ENCODE results near the gene TCHHL1.
"Not testable (repeated sequence)": the region's sequence is repeated elsewhere in the genome, so short reads cannot be mapped to it uniquely, and the experiment has no call there.

TCHHL1 gene

DNA sequence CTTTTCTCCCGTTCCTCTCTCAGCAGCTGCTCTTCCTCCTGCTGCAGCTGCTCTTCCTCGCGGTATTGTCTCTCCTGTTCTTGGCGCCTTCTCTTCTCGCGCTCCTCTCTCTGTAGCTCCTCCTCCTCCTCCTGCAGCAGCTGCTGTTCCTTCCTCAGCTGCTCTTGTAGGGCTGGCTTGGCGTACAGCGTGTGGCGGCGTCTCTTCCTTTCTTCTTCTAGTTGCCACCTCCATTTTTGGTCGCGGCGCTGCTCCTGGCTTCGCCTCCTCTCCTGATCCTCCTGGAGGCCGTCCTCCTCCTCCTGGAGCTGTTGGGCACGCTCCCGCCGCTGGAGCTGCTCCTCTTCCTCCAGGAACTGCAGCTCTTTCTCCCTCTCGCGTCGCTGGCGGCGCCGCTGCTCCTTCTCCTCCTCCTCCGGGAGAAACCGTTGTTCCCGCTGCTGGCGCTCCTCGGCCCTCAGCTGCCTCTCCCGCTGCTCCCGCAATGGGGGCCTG is 21.5 kb upstream of the TCHHL1 start:
- H3K9ac ChIP-seq (ENCODE audit: low read depth, low read length): no peak overlapping the region
- H3K4me2 ChIP-seq (ENCODE audit: low read length): peak overlapping the region; percentile 92
- H3K36me3 ChIP-seq (ENCODE audit: insufficient read depth, low read length): no peaks in the 10 kb centered on the region
- H3K4me3 ChIP-seq (ENCODE audit: low read length): peak overlapping the region; percentile 69
- H3K4me1 ChIP-seq (ENCODE audit: control insufficient read depth, insufficient read depth, low read length): peaks cover 49% of the 10 kb centered on the region
- H3K9me3 ChIP-seq (replicated peaks; ENCODE audit: low read length): peaks cover 9% of the 10 kb centered on the region
- H3K27me3 ChIP-seq (ENCODE audit: control insufficient read depth, insufficient read depth, low read length): peaks cover 82% of the 10 kb centered on the region

DNA sequence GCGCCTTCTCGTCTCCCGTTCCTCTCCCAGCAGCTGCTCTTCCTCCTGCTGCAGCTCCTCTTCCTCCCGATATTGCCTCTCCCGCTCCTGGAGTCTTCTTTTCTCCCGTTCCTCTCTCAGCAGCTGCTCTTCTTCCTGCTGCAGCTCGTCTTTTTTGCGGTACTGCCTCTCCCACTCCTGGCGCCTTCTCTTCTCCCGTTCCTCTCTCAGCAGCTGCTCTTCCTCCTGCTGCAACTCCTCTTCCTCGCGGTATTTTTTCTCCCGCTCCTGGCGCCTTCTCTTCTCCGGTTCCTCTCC is 21.1 kb upstream of the TCHHL1 start:
- Histone ChIP-seq H3K9me3 (replicated peaks; ENCODE audit: low read length) (peaks cover 9% of the 10 kb centered on the region), H3K36me3 (ENCODE audit: insufficient read depth, low read length) (no peaks in the 10 kb centered on the region), H3K4me1 (ENCODE audit: control insufficient read depth, insufficient read depth, low read length) (peaks cover 49% of the 10 kb centered on the region), H3K9ac (ENCODE audit: low read depth, low read length) (no peak overlapping the region), H3K27me3 (ENCODE audit: control insufficient read depth, insufficient read depth, low read length) (peaks cover 80% of the 10 kb centered on the region), H3K4me2 (ENCODE audit: low read length) (peak overlapping the region; percentile 92), H3K4me3 (ENCODE audit: low read length) (peak overlapping the region; percentile 69)

DNA sequence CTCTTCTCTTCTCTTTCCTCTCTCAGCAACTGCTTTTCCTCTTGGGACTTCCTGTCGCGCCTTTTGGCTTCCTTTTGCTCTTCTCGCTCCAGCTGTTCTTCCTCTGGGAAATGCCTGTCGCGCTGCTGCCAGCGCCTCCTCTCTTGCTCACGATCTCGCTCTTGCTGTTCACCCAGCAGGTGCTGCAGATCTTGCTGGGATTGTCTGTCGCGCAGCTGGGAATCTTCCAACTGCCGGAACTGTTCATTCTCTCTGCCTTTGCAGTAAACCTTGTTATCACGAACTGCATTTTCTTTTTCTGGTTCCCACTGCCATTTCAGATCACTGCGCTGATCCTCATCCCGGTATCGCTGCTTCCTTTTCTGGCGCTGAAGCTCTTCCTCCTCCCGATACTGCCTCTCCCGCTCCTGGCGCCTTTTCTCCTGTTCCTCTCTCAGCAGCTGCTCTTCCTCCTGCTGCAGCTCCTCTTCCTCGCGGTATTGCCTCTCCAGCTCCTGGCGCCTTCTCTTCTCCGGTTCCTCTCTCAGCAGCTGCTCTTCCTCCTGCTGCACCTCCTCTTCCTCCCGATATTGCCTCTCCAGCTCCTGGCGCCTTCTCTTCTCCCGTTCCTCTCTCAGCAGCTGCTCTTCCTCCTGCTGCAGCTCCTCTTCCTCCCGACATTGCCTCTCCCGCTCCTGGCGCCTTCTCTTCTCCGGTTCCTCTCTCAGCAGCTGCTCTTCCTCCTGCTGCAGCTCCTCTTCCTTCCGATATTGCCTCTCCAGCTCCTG is 20.6 kb upstream of the TCHHL1 start:
- peak overlapping the region; percentile 92 for H3K4me2 ChIP-seq (ENCODE audit: low read length)
- H3K9ac ChIP-seq (ENCODE audit: low read depth, low read length): no peak overlapping the region
- no peaks in the 10 kb centered on the region for H3K36me3 ChIP-seq (ENCODE audit: insufficient read depth, low read length)
- H3K9me3 ChIP-seq (replicated peaks; ENCODE audit: low read length): peaks cover 9% of the 10 kb centered on the region
- H3K27me3 ChIP-seq (ENCODE audit: control insufficient read depth, insufficient read depth, low read length): peaks cover 74% of the 10 kb centered on the region
- H3K4me1 ChIP-seq (ENCODE audit: control insufficient read depth, insufficient read depth, low read length): peaks cover 49% of the 10 kb centered on the region
- H3K4me3 ChIP-seq (ENCODE audit: low read length): peak overlapping the region; percentile 69

DNA sequence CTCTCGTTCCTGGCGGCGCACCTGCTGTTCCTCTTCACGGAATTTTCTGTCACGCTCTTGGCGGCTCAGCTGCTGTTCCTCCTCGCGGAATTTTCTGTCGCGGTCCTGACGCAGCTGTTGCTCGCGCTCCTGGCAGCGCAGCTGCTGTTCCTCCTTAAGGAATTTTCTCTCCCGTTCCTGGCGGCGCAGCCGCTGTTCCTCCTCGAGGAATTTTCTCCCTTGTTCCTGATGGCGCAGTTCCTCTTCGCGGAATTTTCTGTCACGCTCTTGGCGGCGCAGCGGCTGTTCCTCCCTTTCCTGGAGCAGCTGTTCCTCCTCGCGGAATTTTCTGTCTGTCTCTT is 20.0 kb upstream of the TCHHL1 start:
- no peaks in the 10 kb centered on the region for H3K36me3 ChIP-seq (ENCODE audit: insufficient read depth, low read length)
- H3K4me2 ChIP-seq (ENCODE audit: low read length): peak overlapping the region; percentile 92
- H3K4me3 ChIP-seq (ENCODE audit: low read length): peak overlapping the region; percentile 69
- H3K4me1 ChIP-seq (ENCODE audit: control insufficient read depth, insufficient read depth, low read length): peaks cover 49% of the 10 kb centered on the region
- H3K27me3 ChIP-seq (ENCODE audit: control insufficient read depth, insufficient read depth, low read length): peaks cover 73% of the 10 kb centered on the region
- H3K9ac ChIP-seq (ENCODE audit: low read depth, low read length): no peak overlapping the region
- peaks cover 9% of the 10 kb centered on the region for H3K9me3 ChIP-seq (replicated peaks; ENCODE audit: low read length)

DNA sequence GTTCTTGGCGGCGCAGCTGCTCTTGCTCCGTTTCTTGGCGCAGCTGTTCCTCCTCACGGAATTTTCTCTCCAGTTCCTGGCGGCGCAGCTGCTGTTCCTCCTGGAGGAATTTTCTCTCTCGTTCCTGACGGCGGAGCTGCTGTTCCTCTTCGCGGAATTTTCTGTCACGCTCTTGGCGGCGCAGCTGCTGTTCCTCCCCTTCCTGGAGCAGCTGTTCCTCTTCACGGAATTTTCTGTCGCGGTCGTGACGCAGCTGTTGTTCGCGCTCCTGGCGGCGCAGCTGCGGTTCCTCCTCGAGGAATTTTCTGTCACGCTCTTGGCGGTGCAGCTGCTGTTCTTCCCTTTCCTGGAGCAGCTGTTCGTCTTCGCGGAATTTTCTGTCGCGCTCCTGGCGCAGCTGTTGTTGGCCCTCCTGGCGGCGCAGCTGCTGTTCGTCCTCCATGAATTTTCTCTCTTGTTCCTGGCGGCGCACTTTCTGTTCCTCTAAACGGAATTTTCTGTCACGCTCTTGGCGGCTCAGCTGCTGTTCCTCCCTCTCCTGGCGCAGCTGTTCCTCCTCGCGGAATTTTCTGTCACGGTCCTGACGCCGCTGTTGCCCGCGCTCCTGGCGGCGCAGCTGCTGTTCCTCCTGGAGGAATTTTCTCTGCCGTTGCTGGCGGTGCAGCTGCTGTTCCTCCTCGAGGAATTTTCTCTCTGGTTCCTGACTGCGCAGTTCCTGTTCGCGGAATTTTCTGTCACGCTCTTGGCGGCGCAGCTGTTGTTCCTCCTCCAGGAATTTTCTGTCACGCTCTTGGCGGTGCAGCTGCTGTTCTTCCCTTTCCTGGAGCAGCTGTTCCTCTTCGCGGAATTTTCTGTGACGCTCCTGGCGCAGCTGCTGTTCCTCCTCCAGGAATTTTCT is 19.4 kb upstream of the TCHHL1 start:
- Histone ChIP-seq H3K9me3 (replicated peaks; ENCODE audit: low read length) (peaks cover 9% of the 10 kb centered on the region), H3K4me1 (ENCODE audit: control insufficient read depth, insufficient read depth, low read length) (peaks cover 49% of the 10 kb centered on the region), H3K4me3 (ENCODE audit: low read length) (peak overlapping the region; percentile 58), H3K4me2 (ENCODE audit: low read length) (peak overlapping the region; percentile 92), H3K9ac (ENCODE audit: low read depth, low read length) (no peak overlapping the region), H3K27me3 (ENCODE audit: control insufficient read depth, insufficient read depth, low read length) (peaks cover 67% of the 10 kb centered on the region), H3K36me3 (ENCODE audit: insufficient read depth, low read length) (no peaks in the 10 kb centered on the region)

DNA sequence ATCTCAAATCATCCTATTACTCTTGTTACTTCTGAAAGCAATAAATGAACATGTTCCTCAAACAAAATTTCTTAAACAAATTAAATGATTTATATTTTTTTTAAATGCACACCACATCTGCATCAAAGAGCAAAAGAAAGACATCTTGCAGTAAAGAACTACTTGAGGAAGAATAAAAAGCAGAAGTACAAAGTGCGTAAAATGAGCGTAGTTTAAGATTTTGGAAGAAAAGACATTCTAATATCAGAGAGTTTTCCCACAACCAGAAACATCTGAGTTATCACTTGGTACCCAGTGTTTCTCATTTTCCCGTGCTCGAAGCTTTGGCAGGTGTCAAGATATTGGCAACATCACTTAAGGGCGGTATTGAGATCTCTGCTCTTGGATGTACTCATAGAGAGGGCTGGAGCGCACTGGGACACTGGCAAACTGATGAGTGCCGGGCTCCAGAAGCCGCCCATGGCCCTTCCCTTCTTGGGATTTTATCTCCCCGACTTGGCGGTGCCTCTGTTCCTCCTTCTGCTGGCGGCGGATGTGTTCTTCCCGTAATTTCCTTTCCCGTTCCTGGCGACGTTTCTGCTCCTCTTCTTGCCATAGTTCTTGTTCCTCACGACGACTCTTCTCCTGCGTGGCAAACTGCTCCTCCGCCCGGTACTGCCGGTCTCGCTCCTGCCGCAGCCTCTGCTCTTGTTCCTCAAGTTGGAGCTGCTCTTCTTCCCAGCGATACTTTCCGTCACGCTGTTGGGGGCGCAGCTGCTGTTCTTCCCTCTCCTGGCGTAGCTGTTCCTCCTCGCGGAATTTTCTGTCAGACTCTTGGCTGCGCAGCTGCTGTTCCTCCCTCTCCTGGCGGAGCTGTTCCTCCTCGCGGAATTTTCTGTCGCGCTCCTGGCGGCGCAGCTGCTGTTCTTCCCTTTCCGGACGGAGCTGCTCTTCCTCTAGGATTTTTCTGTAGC is 18.4 kb upstream of the TCHHL1 start:
- Histone ChIP-seq H3K9ac (ENCODE audit: low read depth, low read length) (no peak overlapping the region), H3K4me1 (ENCODE audit: control insufficient read depth, insufficient read depth, low read length) (peaks cover 45% of the 10 kb centered on the region)

DNA sequence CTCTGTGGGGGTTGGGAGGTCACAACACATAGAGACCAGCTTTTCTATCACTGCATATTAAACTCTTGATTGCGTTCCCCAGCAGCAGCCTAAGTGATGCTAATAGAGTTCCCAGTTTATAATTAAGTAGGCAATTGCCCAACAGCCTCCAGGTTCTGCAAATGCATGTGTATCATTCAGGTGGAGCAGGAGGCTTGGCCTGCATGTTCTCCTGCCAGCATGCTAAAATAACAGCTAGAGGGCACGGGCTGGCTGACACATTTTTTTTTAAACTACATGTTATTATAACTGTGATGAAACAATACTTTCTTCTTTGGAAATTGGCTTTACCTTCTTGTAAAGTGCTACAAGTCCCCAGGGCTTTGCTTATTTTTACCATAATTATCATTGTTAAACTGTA is 16.0 kb upstream of the TCHHL1 start:
- peaks cover 51% of the 10 kb centered on the region for H3K27me3 ChIP-seq (ENCODE audit: control insufficient read depth, insufficient read depth, low read length)
- no peak overlapping the region for H3K4me3 ChIP-seq (ENCODE audit: low read length)
- no peaks in the 10 kb centered on the region for H3K36me3 ChIP-seq (ENCODE audit: insufficient read depth, low read length)
- peaks cover 9% of the 10 kb centered on the region for H3K9me3 ChIP-seq (replicated peaks; ENCODE audit: low read length)
- H3K9ac ChIP-seq (ENCODE audit: low read depth, low read length): no peak overlapping the region
- H3K4me2 ChIP-seq (ENCODE audit: low read length): no peak overlapping the region
- H3K4me1 ChIP-seq (ENCODE audit: control insufficient read depth, insufficient read depth, low read length): peaks cover 22% of the 10 kb centered on the region

More for the DNA sequence above, 18.4 kb upstream of the TCHHL1 start:
- Histone ChIP-seq H3K4me2 (ENCODE audit: low read length) (peak overlapping the region; percentile 92), H3K9me3 (replicated peaks; ENCODE audit: low read length) (peaks cover 9% of the 10 kb centered on the region), H3K27me3 (ENCODE audit: control insufficient read depth, insufficient read depth, low read length) (peaks cover 63% of the 10 kb centered on the region), H3K36me3 (ENCODE audit: insufficient read depth, low read length) (no peaks in the 10 kb centered on the region), H3K4me3 (ENCODE audit: low read length) (peak overlapping the region; percentile 58)

DNA sequence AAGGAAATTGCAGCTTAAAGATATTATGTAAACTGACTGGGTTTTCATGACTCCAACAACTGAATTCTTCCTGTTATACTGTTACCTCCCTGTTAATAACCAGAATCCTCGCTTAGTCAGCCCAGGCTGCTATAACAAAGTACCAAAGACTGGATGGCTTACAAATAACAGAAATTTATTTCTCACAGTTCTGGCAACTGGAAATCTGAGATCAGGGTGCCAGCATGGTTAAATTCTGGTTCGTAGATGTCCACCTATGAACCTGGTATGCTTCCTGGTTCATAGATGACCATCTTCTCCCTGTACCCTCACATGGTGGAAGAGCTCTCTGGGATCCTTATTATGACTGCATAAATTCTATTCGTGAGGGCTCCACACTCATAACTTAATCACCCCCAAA is 8.1 kb upstream of the TCHHL1 start:
- Histone ChIP-seq H3K9me3 (replicated peaks; ENCODE audit: low read length) (no peaks in the 10 kb centered on the region), H3K4me3 (ENCODE audit: low read length) (no peak overlapping the region), H3K4me2 (ENCODE audit: low read length) (no peak overlapping the region), H3K9ac (ENCODE audit: low read depth, low read length) (no peak overlapping the region), H3K27me3 (ENCODE audit: control insufficient read depth, insufficient read depth, low read length) (peaks cover 14% of the 10 kb centered on the region), H3K36me3 (ENCODE audit: insufficient read depth, low read length) (no peaks in the 10 kb centered on the region), H3K4me1 (ENCODE audit: control insufficient read depth, insufficient read depth, low read length) (no peaks in the 10 kb centered on the region)

DNA sequence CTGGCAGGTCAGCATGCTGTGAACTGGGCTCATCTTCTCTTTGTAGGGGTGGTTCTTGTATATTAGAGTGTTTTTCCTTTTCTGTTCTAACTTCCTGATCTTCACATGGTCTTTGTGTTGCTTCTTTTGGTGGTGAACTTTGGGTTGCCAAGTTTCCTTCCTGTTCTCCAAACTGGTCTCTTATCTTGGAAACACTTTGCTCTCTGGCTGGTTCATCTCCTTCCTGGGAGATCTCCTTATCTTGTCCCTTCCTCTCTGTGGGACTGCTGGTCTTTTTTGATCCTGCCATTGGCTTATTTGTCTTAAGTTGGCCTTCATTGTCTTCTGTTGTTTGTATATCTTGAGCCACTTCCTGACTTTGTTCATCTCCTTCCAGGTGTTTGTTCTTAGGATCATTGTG is 2.1 kb downstream of the TCHHL1 start:
- no peaks in the 10 kb centered on the region for H3K4me1 ChIP-seq (ENCODE audit: control insufficient read depth, insufficient read depth, low read length)
- no peak overlapping the region for H3K4me2 ChIP-seq (ENCODE audit: low read length)

DNA sequence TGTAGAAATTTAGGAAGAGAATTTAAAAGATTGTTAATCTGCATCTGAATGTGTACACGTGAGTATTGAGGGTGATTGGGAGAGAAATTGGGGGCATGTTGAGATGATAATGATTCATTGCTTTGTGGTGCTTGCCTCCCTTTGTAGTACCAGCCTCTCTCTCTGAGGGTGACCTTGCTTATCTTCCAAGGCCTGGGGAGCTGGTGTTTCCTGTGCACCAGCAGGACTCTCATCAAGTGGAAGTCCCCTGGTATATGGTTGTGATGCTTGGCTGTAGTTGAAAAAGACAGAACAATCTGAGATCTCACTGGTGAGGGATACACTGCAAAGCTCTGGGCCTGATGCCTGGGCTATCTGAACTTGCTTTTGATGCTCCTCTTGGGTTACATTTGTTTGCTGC is 4.0 kb downstream of the TCHHL1 start:
- Histone ChIP-seq H3K9ac (ENCODE audit: low read depth, low read length) (no peak overlapping the region), H3K4me2 (ENCODE audit: low read length) (no peak overlapping the region), H3K9me3 (replicated peaks; ENCODE audit: low read length) (no peaks in the 10 kb centered on the region), H3K27me3 (ENCODE audit: control insufficient read depth, insufficient read depth, low read length) (peaks cover 49% of the 10 kb centered on the region), H3K4me3 (ENCODE audit: low read length) (no peak overlapping the region), H3K36me3 (ENCODE audit: insufficient read depth, low read length) (no peaks in the 10 kb centered on the region), H3K4me1 (ENCODE audit: control insufficient read depth, insufficient read depth, low read length) (no peaks in the 10 kb centered on the region)

More for the DNA sequence above, 2.1 kb downstream of the TCHHL1 start:
- Histone ChIP-seq H3K4me3 (ENCODE audit: low read length) (no peak overlapping the region), H3K9me3 (replicated peaks; ENCODE audit: low read length) (no peaks in the 10 kb centered on the region), H3K9ac (ENCODE audit: low read depth, low read length) (no peak overlapping the region), H3K36me3 (ENCODE audit: insufficient read depth, low read length) (no peaks in the 10 kb centered on the region), H3K27me3 (ENCODE audit: control insufficient read depth, insufficient read depth, low read length) (peaks cover 54% of the 10 kb centered on the region)

DNA sequence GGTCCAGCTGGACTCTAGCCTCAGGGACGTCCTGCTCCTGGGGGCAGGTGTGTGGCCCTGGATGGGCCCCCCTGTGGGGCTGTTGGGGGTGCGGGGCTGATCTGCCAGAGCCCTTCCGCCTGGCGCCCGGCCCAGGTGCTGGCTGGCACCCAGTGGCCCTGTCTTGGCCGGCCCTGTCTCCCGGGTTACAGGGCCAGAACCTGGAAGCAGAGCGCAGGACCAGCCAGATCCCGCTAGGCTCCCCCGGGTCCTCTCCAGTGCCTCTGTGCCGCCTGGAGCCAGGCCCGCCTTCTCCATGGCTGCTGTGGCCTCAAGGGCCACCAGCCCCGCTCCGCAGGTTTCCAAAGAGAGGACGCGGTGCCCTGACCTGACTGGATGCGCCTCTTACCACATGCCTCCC is 7.8 kb downstream of the TCHHL1 start:
- H3K36me3 ChIP-seq (ENCODE audit: insufficient read depth, low read length); H3K4me3 ChIP-seq (ENCODE audit: low read length); H3K9me3 ChIP-seq (replicated peaks; ENCODE audit: low read length); H3K4me1 ChIP-seq (ENCODE audit: control insufficient read depth, insufficient read depth, low read length); H3K4me2 ChIP-seq (ENCODE audit: low read length); H3K9ac ChIP-seq (ENCODE audit: low read depth, low read length): not testable (repeated sequence)
- peaks cover 25% of the 10 kb centered on the region for H3K27me3 ChIP-seq (ENCODE audit: control insufficient read depth, insufficient read depth, low read length)
